Osteoblast (primary cell): ENCODE measurements around the gene H1-8. TPM values are rescaled to one million over a fixed set of nuclear protein-coding genes. Genes with fewer than 3 reads are reported as not detected.

ENCODE experiments used
- DNase-seq: peaks from one replicate; pipeline ENCODE4 v3.0.0; 2011; ENCODE audit warnings: low spot score, mixed read lengths; ENCODE audit not compliant: insufficient read length; ENCODE audit errors: missing footprints
- H2AFZ ChIP-seq: 2 replicates; pipeline ENCODE4 v1.6.0; 2011; ENCODE audit warnings: mild to moderate bottlenecking, low read length
- H3K27ac ChIP-seq: 2 replicates; pipeline ENCODE4 v1.5.1; 2011; ENCODE audit warnings: mild to moderate bottlenecking, low read depth, low read length, moderate library complexity
- H3K27me3 ChIP-seq: 2 replicates; pipeline ENCODE4 v1.6.0; 2012; ENCODE audit warnings: mild to moderate bottlenecking, control low read depth, inconsistent platforms, low read length, moderate library complexity; ENCODE audit not compliant: insufficient read depth
- H3K36me3 ChIP-seq: 2 replicates; pipeline ENCODE4 v1.5.1; 2011; ENCODE audit warnings: mild to moderate bottlenecking, low read length, control low read depth, moderate library complexity; ENCODE audit not compliant: insufficient read depth
- H3K4me1 ChIP-seq: 2 replicates; pipeline ENCODE4 v1.5.1; 2011; ENCODE audit warnings: mild to moderate bottlenecking, low read length, control low read depth, moderate library complexity; ENCODE audit not compliant: insufficient read depth
- H3K4me2 ChIP-seq: 2 replicates; pipeline ENCODE4 v1.6.0; 2011; ENCODE audit warnings: mild to moderate bottlenecking, low read length; ENCODE audit not compliant: insufficient read depth
- H3K4me3 ChIP-seq: fragments of 200-600 bp; sonication (generic); 3 replicates; pipeline ENCODE4 v1.5.1; 2012; ENCODE audit warnings: mild to moderate bottlenecking, low read length, inconsistent platforms; ENCODE audit not compliant: insufficient read depth
- H3K79me2 ChIP-seq: 2 replicates; pipeline ENCODE4 v1.6.0; 2012; ENCODE audit warnings: mild to moderate bottlenecking, low read length, control low read depth, inconsistent platforms; ENCODE audit not compliant: insufficient read depth
- H3K9me3 ChIP-seq: 2 replicates; pipeline ENCODE4 v1.5.1; 2011; ENCODE audit warnings: low read depth, low read length, control low read depth
- H4K20me1 ChIP-seq: 2 replicates; pipeline ENCODE4 v1.6.0; 2012; ENCODE audit warnings: mild to moderate bottlenecking, low read length, control low read depth; ENCODE audit not compliant: insufficient read depth
- total RNA-seq: library from RNA; depleted of rRNA; stranded (reverse); fragments of >200 nt; gene quantifications from 2 replicates; pipeline ENCODE4 v1.2.3, GENCODE V29; 2012
- TF ChIP-seq, protein P1 (sequence below): IDR thresholded peaks from 2 replicates; pipeline ENCODE4 v1.5.1; 2011; ENCODE audit warnings: mild to moderate bottlenecking, low read depth, low read length, moderate library complexity; ENCODE audit errors: extremely low read depth

H1-8 gene
- total RNA-seq, 1 donor = not detected

GRCh38 chr3:129557548-129557894 is 14.5 kb downstream of the H1-8 start:
- Histone ChIP-seq H3K36me3 (peaks cover 52% of the 10 kb centered on the region), H3K9me3 (no peaks in the 10 kb centered on the region), H3K79me2 (peaks cover 3% of the 10 kb centered on the region), H3K4me2 (no peak overlapping the region), H3K27me3 (no peaks in the 10 kb centered on the region), H3K4me3 (no peak overlapping the region), H3K4me1 (peaks cover 35% of the 10 kb centered on the region), H4K20me1 (no peaks in the 10 kb centered on the region), H2AFZ (no peak overlapping the region), H3K27ac (peak overlapping the region; percentile 32)
- DNase-seq = no peak
- TF ChIP-seq, protein P1, sequence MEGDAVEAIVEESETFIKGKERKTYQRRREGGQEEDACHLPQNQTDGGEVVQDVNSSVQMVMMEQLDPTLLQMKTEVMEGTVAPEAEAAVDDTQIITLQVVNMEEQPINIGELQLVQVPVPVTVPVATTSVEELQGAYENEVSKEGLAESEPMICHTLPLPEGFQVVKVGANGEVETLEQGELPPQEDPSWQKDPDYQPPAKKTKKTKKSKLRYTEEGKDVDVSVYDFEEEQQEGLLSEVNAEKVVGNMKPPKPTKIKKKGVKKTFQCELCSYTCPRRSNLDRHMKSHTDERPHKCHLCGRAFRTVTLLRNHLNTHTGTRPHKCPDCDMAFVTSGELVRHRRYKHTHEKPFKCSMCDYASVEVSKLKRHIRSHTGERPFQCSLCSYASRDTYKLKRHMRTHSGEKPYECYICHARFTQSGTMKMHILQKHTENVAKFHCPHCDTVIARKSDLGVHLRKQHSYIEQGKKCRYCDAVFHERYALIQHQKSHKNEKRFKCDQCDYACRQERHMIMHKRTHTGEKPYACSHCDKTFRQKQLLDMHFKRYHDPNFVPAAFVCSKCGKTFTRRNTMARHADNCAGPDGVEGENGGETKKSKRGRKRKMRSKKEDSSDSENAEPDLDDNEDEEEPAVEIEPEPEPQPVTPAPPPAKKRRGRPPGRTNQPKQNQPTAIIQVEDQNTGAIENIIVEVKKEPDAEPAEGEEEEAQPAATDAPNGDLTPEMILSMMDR = no peak

- no peak overlapping the region for H2AFZ ChIP-seq
- TF ChIP-seq, protein P1 = no peak
- peak overlapping the region; percentile 1 for H3K4me2 ChIP-seq
- peaks cover 59% of the 10 kb centered on the region for H3K36me3 ChIP-seq
- no peaks in the 10 kb centered on the region for H3K9me3 ChIP-seq
- peaks cover 35% of the 10 kb centered on the region for H3K4me1 ChIP-seq
- H3K79me2 ChIP-seq = peaks cover 3% of the 10 kb centered on the region
- DNase-seq = no peak
- no peaks in the 10 kb centered on the region for H3K27me3 ChIP-seq
- no peak overlapping the region for H3K4me3 ChIP-seq
- peak overlapping the region; percentile 32 for H3K27ac ChIP-seq
- no peaks in the 10 kb centered on the region for H4K20me1 ChIP-seq
These were observed 15.3 kb downstream of the H1-8 start for GRCh38 chr3:129558081-129558771.

- no peaks in the 10 kb centered on the region for H3K27me3 ChIP-seq
- no peak overlapping the region for H2AFZ ChIP-seq
- H3K4me1 ChIP-seq = peaks cover 35% of the 10 kb centered on the region
- no peak overlapping the region for H3K4me3 ChIP-seq
- peak overlapping the region; percentile 32 for H3K27ac ChIP-seq
- no peaks in the 10 kb centered on the region for H4K20me1 ChIP-seq
- no peaks in the 10 kb centered on the region for H3K9me3 ChIP-seq
- TF ChIP-seq, protein P1 = no peak
- H3K4me2 ChIP-seq = peak overlapping the region; percentile 13
- peak; percentile 98 for DNase-seq
- H3K36me3 ChIP-seq = peaks cover 64% of the 10 kb centered on the region
- H3K79me2 ChIP-seq = peaks cover 3% of the 10 kb centered on the region
These were observed 16.0 kb downstream of the H1-8 start for GRCh38 chr3:129558772-129559564.

DNA sequence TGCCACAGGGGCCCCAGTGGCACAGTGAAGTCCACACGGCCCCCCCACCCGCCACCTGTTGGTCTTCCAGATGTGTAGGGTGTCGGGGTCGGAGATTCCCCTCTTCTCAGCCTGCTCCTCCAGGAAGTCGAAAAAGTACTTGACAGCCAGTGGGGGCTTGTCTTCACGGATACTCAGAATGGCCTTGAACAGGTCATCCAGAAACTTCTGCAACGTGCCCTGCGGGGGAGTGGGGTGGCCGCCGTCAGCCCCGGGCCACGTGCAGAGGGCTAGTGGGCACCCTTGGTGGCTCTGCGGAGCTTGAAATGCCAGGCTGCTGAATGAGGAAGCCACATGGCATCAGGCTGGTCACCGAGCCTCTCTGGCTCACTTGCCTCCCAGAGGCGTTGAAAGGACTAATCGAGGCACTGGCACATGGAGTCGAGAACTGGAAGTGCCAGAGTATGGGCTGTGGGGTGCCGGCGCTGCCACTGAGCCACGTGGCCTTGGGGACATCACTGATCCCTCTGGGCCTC is 16.6 kb downstream of the H1-8 start:
- TF ChIP-seq, protein P1 = no peak
- Histone ChIP-seq H3K36me3 (peaks cover 64% of the 10 kb centered on the region), H3K27ac (peak overlapping the region; percentile 24), H3K4me1 (peaks cover 35% of the 10 kb centered on the region), H3K79me2 (peaks cover 3% of the 10 kb centered on the region), H3K4me3 (no peak overlapping the region), H3K4me2 (peak overlapping the region; percentile 34), H4K20me1 (no peaks in the 10 kb centered on the region), H3K9me3 (no peaks in the 10 kb centered on the region), H2AFZ (no peak overlapping the region), H3K27me3 (no peaks in the 10 kb centered on the region)
- DNase-seq = no peak
